ENCODE results near the gene RAMP3.

DNA sequence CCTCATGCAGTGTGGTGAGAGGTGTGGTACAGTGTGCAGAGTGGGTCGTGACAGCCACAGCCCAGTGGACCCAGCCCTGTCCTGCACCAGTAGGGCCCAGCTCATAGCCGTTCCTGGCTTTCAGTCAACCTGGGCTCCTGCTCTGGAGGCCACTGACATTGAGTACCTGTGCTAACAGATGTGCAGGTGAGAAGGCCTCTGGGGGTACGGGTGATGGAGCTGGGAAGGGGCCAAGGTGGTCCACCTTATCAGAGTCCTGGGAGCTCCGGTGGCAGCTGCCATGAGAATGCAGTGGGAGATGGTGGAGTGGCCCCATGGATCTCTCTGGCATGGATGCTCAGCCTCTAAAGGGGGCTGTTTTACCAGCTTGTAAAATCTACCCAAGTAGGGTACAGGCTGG, 40.0 kb upstream of the RAMP3 start:
- no peak for TF ChIP-seq POLR2AphosphoS5 (IDR thresholded peaks at IDR 0.05; ENCODE audit: low read depth, low read length)
- TF ChIP-seq TAF1 (IDR thresholded peaks at IDR 0.05; ENCODE audit: borderline replicate concordance, insufficient read depth, low read length) = no peak
- TF ChIP-seq SIN3A (IDR thresholded peaks at IDR 0.05; ENCODE audit: borderline replicate concordance, insufficient read depth, low read length) = no peak
- TF ChIP-seq, protein P1, sequence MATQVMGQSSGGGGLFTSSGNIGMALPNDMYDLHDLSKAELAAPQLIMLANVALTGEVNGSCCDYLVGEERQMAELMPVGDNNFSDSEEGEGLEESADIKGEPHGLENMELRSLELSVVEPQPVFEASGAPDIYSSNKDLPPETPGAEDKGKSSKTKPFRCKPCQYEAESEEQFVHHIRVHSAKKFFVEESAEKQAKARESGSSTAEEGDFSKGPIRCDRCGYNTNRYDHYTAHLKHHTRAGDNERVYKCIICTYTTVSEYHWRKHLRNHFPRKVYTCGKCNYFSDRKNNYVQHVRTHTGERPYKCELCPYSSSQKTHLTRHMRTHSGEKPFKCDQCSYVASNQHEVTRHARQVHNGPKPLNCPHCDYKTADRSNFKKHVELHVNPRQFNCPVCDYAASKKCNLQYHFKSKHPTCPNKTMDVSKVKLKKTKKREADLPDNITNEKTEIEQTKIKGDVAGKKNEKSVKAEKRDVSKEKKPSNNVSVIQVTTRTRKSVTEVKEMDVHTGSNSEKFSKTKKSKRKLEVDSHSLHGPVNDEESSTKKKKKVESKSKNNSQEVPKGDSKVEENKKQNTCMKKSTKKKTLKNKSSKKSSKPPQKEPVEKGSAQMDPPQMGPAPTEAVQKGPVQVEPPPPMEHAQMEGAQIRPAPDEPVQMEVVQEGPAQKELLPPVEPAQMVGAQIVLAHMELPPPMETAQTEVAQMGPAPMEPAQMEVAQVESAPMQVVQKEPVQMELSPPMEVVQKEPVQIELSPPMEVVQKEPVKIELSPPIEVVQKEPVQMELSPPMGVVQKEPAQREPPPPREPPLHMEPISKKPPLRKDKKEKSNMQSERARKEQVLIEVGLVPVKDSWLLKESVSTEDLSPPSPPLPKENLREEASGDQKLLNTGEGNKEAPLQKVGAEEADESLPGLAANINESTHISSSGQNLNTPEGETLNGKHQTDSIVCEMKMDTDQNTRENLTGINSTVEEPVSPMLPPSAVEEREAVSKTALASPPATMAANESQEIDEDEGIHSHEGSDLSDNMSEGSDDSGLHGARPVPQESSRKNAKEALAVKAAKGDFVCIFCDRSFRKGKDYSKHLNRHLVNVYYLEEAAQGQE (IDR thresholded peaks at IDR 0.05; ENCODE audit: insufficient read depth in 1 of 2, low read depth in 2 of 2, low read length in 2 of 2) = no peak

Measured in PFSK-1 (cell line).